KOPT-K1 (cell line): ENCODE results near the gene ITSN1.

ENCODE experiments used
- H3K27ac ChIP-seq: fragments of 200-600 bp; sonication (generic); 2 replicates; pipeline ENCODE4 v1.5.1; 2016; ENCODE audit warnings: antibody characterized with exemption, mild to moderate bottlenecking, low read depth, low read length; ENCODE audit not compliant: poor library complexity, severe bottlenecking
- H3K36me3 ChIP-seq: fragments of 200-600 bp; sonication (generic); 2 replicates; pipeline ENCODE4 v1.5.1; 2017; ENCODE audit warnings: antibody characterized with exemption, mild to moderate bottlenecking, low read length, moderate library complexity; ENCODE audit not compliant: insufficient read depth
- H3K9me3 ChIP-seq: fragments of 200-600 bp; sonication (generic); 2 replicates; pipeline ENCODE4 v1.5.1; 2017; ENCODE audit warnings: antibody characterized with exemption, low read length, mild to moderate bottlenecking; ENCODE audit not compliant: insufficient read depth, poor library complexity, severe bottlenecking

The ITSN1 gene

GRCh38 chr21:33932731-33933130, 290.4 kb downstream of the ITSN1 start:
- Histone ChIP-seq H3K36me3 (no peaks in the 10 kb centered on the region), H3K27ac (peak overlapping the region; percentile 95), H3K9me3 (no peaks in the 10 kb centered on the region)

DNA sequence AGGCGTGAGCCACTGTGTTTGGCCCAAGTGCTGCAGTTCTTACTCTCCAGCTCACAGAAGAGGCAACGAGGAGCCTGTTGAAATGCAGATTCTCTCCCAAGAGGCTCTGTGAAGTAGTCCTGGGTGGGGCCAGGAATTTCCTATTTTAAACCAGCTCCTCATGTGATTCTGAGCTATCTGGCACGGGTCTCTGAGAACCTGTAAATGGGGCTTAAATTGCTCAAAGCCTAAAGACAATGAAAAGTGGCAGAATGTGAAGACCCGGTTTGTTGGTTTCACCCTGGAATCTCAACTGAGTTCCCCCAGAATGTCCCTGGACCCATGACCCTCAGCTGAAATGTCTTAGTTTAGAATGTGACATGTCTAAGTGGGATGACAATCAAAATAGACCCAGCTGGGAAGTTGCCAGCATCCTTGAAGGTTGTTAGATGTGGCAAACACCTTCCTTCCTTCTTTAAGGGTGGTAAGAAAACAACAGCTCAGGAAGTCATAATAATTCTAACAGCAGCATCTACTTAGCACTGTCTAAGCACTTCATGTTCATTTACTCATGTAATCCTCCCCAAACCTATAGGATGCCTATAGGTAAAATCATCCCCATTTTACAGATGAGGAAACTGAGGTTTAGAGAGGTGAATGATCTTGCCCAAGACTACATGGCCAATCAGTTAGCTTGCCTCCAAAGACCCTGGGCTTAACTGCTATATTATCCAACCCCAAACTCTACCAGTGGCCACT, 294.2 kb downstream of the ITSN1 start:
- Histone ChIP-seq H3K36me3 (peaks cover 25% of the 10 kb centered on the region; the same call in 1 of the 2 replicates), H3K9me3 (no peaks in the 10 kb centered on the region), H3K27ac (peak overlapping the region; percentile 82)

DNA sequence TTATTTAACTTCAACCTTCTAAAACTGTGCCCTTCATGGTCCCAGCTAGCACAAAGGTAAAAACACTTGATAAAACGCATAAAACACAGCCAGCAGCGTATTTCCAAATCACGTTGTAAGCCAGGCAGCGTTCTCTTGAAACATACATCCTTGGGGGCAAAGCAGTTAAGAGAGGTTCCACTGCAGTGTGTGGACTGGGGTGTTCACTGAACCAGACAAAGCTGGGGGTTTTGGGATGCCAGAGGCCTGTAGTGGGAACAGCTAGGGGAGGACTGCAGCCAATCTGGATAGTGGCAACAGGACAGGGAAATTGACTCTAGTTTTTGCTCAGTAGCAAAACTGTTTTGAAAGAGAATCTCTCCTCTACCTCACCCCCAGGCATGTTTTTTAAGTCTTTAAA, 294.8 kb downstream of the ITSN1 start:
- peaks cover 25% of the 10 kb centered on the region; the same call in 1 of the 2 replicates for H3K36me3 ChIP-seq
- no peaks in the 10 kb centered on the region for H3K9me3 ChIP-seq
- H3K27ac ChIP-seq = peak overlapping the region; percentile 82

DNA sequence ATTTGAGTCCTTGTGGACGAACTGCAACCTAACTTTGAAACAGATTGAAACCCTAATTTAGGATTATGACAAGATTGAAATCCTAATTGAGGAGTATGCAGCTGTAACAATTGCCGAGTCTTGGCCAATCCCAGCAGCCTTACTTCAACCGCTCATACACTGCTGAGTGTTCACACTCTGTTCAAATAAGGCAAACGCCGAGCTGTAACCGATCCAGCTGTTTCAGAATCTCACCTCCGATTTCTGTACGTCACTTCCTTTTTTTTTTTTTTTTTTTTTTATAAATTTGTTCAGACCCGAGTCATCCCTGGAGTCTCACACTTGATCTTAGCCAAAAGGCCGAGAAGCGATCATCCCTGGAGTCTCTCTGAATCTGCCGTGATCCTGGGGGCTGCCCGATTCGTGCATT, 295.6 kb downstream of the ITSN1 start:
- peak overlapping the region; percentile 82 for H3K27ac ChIP-seq
- H3K9me3 ChIP-seq = no peaks in the 10 kb centered on the region
- peaks cover 26% of the 10 kb centered on the region for H3K36me3 ChIP-seq

DNA sequence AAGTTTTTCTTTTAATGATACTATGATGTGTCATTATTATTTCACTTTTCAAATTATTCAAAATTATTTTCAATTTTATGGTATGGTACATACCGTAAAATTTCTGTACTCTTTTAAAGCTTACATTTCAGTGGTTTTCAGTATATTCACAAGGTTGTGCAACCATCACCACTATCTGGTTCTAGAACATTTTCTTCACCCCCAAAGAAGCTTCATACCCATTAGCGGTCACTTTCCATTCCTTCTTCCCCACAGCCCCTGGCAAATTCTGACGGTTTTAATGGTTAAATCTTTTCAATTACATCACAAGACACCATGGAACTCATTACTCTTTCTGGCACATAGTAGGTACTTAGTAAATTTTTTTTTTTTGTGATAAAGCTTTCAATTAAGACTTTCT, 296.1 kb downstream of the ITSN1 start:
- Histone ChIP-seq H3K9me3 (no peaks in the 10 kb centered on the region), H3K27ac (no peak overlapping the region), H3K36me3 (peaks cover 31% of the 10 kb centered on the region)

DNA sequence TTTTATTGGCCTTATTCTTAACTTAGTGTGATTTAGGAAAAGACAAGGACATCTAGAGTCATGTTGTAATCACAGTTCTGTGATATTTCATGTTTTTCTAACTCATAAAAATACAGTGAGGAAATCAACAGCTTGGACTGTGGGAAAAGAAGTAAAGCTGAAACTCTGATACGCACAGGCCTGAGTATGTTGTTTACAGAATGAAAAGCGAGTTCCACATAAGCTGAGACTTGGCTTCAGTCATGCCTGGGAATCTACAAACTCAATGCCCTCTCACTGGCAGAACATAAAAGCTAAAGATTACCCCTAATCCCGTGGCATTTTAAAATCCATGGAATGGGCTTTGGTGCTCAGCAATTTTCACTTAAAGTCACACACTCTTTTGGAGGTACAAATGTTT, 296.9 kb downstream of the ITSN1 start:
- no peak overlapping the region for H3K27ac ChIP-seq
- peaks cover 39% of the 10 kb centered on the region for H3K36me3 ChIP-seq
- H3K9me3 ChIP-seq = peaks cover 8% of the 10 kb centered on the region

GRCh38 chr21:33940164-33940880, 298.0 kb downstream of the ITSN1 start:
- H3K36me3 ChIP-seq = peaks cover 48% of the 10 kb centered on the region
- peak overlapping the region; percentile 14 for H3K27ac ChIP-seq
- H3K9me3 ChIP-seq = peaks cover 17% of the 10 kb centered on the region

GRCh38 chr21:33940881-33941245, 298.6 kb downstream of the ITSN1 start:
- H3K27ac ChIP-seq = peak overlapping the region; percentile 14
- H3K36me3 ChIP-seq = peaks cover 48% of the 10 kb centered on the region

GRCh38 chr21:33942426-33942825, 300.1 kb downstream of the ITSN1 start:
- H3K9me3 ChIP-seq = peaks cover 17% of the 10 kb centered on the region
- no peak overlapping the region for H3K27ac ChIP-seq
- H3K36me3 ChIP-seq = peaks cover 48% of the 10 kb centered on the region

More at GRCh38 chr21:33940881-33941245, 298.6 kb downstream of the ITSN1 start:
- peaks cover 17% of the 10 kb centered on the region for H3K9me3 ChIP-seq

GRCh38 chr21:33943293-33943692, 301.0 kb downstream of the ITSN1 start:
- Histone ChIP-seq H3K27ac (no peak overlapping the region), H3K9me3 (peaks cover 17% of the 10 kb centered on the region), H3K36me3 (peaks cover 47% of the 10 kb centered on the region)

GRCh38 chr21:33944185-33944763, 302.0 kb downstream of the ITSN1 start:
- no peak overlapping the region for H3K27ac ChIP-seq

DNA sequence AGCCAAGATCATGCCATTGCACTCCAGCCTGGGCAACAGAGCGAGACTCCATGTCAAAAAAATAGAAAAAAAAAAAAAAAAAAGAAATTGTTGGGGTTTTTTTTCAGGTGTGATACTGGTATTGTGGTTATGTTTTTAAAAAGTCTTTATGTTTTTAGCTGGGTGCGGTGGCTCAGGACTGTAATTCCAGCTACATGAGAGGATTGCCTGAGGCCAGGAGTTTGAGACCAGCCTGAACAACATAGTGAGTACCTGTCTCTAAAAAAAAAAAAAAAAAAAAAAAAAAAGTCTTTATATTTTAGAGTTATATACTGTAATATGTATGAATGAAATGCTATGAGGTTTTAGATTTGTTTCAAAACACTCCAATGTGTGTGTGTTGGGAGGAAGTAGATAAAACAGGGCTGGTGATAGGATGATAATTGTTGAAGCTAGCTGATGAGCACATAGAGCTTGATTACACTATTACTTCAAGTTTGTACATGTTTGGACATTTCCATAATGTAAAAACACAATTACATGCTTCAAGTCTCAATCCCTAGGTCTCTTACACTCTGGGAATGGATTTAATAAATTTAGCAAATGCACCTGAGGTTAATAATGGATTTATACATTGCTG, 303.5 kb downstream of the ITSN1 start:
- Histone ChIP-seq H3K9me3 (peaks cover 17% of the 10 kb centered on the region), H3K36me3 (peaks cover 28% of the 10 kb centered on the region), H3K27ac (peak overlapping the region; percentile 98)

More at GRCh38 chr21:33944185-33944763, 302.0 kb downstream of the ITSN1 start:
- Histone ChIP-seq H3K9me3 (peaks cover 17% of the 10 kb centered on the region), H3K36me3 (peaks cover 37% of the 10 kb centered on the region)

GRCh38 chr21:33947451-33948095, 305.3 kb downstream of the ITSN1 start:
- Histone ChIP-seq H3K9me3 (peaks cover 22% of the 10 kb centered on the region), H3K36me3 (peaks cover 39% of the 10 kb centered on the region), H3K27ac (peak overlapping the region; percentile 98)

DNA sequence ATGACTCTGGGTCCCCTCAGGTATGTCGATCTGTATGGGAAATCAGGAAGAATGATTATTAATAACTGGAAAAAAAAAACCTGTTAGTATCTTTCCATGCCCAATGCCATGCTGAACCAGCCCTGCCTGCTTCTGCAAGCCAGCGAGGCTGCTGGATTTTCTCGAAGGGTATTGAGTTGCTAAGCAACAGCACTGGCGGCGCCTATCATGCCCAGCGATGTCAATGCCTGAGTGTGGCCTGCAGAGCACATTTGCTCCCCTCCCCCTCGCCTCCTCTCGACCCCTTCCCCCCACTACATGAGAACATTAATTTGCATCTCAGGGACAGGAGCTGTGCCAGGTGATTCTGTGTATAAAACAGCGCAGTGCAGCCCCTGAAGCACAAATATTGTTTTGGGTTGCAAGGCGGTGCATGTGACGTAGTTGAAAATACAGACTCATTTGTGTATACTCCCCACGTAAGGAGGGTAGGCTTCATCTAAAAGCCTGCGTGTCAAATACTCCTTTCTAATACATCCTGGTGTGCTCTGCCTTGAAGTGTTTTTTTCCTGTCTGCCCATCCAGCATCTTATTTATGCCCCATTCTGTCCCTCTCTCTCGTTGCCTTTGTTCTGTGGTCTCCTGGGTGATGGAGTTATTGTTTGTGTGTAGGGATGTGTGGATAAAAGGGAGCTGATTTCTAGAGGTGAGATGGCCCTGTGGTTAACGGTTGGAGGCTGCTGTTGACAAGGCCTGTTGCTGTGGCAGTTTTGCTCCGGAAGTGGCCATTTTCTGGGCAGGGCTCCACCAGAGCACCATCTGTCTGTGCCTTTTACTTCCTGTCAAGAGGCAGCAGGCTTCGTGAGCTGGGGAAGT, 306.0 kb downstream of the ITSN1 start:
- H3K36me3 ChIP-seq = peaks cover 41% of the 10 kb centered on the region
- peak overlapping the region; percentile 98 for H3K27ac ChIP-seq
- H3K9me3 ChIP-seq = peaks cover 29% of the 10 kb centered on the region
